ENCODE data around the gene ICAM2.

The ICAM2 gene

DNA sequence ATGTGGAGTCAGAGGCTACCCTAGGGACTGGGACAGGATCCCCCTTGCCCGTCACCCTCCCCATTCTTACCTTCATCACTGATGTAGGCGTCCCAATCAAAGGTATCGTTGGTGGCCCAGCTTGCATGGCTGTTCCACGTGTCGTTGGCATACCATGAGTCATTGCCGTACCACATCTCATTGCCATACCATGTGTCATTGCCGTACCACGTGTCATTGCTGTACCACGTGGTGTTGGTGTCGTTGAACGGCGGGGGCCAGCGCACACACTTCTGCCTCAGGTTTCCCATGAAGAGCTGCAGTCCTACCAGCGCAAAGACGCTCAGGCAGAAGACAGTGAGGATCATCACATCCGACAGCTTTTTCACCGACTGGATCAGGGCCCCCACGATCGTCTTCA is 52.5 kb downstream of the ICAM2 start:
- Mint-ChIP-seq H3K27ac (no peak overlapping the region), H3K9me3 (no peaks in the 10 kb centered on the region), H3K36me3 (ENCODE audit: low read depth) (no peaks in the 10 kb centered on the region), H3K4me1 (ENCODE audit: low read depth) (peaks cover 23% of the 10 kb centered on the region), H3K4me3 (no peak overlapping the region), H3K27me3 (no peaks in the 10 kb centered on the region)

DNA sequence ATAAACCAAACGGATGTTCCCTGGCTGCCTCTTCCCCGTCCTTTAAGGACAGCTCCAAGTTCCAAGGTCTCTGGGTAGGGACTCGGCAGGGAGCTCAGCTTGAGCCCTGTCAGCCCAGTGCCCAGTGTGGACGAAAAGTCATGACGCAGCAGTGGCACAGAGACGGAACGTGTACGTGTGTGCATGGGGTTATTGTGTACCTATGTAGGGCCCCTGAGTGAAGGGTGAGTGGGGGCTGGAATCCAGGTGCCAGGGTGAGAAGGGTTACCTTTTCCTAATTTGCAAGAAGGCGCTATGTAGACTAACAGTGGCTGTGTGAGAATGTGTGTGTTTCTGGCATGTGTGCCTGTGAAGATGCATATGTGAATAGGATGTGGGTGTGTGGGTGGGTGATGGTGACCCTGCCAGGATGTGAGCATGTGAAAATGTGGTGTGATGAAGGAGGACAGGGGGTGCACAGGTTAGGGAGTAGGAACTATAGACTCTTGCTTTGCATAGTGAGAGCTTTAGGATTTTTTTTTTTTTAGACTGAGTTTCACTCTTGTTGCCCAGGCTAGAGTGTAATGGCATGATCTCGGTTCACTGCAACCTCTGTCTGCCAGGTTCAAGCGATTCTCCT is 53.7 kb downstream of the ICAM2 start:
- Mint-ChIP-seq H3K36me3 (ENCODE audit: low read depth) (no peaks in the 10 kb centered on the region), H3K4me1 (ENCODE audit: low read depth) (peaks cover 23% of the 10 kb centered on the region), H3K27me3 (no peaks in the 10 kb centered on the region), H3K4me3 (no peak overlapping the region), H3K9me3 (no peaks in the 10 kb centered on the region), H3K27ac (peak overlapping the region; percentile 2)

DNA sequence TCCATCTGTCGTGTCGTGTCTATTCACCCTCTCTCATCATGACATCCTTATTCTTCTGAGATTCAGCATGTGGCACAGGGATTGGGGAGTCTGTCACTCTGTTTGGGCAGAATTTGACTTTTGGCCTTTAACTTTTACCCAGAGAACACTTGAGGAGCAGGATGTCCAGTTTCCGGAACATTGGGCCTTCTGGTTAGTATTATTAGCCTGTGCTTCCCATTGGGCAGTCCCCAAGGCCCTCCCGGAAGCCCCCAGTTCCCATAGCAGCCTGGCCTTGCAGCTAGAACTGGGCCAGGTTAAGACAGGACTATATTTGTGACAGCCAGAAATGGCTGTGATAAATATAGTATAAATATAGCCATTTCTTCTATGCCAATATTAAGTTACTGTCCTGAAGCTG is 57.3 kb downstream of the ICAM2 start:
- Mint-ChIP-seq H3K36me3 (ENCODE audit: low read depth) (no peaks in the 10 kb centered on the region), H3K27ac (no peak overlapping the region), H3K4me3 (no peak overlapping the region), H3K4me1 (ENCODE audit: low read depth) (peaks cover 23% of the 10 kb centered on the region), H3K9me3 (no peaks in the 10 kb centered on the region), H3K27me3 (no peaks in the 10 kb centered on the region)

DNA sequence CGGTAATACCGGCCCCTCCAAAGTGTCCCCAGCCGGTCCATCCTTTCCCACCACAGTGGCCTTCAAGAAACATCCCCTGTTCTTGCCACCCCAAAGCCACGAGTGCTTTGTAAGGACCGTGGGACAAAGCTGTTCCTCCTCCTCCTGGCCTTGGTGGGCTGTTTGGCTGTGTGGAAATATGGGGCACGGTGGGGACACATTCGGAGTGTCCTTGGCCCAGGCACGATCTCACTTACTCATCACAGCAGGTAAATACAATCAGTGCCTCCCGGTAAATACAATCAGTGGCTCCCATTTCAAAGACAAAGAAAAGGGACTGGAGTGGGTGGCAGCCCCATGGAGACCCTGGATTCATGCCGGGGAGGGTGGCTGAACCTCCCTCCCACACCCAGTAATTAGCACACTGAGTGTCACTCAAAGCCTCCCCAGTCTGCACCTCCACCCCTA is 58.1 kb downstream of the ICAM2 start:
- Mint-ChIP-seq H3K36me3 (ENCODE audit: low read depth) (no peaks in the 10 kb centered on the region), H3K27me3 (no peaks in the 10 kb centered on the region), H3K9me3 (no peaks in the 10 kb centered on the region), H3K4me1 (ENCODE audit: low read depth) (peaks cover 15% of the 10 kb centered on the region), H3K4me3 (no peak overlapping the region), H3K27ac (no peak overlapping the region)

DNA sequence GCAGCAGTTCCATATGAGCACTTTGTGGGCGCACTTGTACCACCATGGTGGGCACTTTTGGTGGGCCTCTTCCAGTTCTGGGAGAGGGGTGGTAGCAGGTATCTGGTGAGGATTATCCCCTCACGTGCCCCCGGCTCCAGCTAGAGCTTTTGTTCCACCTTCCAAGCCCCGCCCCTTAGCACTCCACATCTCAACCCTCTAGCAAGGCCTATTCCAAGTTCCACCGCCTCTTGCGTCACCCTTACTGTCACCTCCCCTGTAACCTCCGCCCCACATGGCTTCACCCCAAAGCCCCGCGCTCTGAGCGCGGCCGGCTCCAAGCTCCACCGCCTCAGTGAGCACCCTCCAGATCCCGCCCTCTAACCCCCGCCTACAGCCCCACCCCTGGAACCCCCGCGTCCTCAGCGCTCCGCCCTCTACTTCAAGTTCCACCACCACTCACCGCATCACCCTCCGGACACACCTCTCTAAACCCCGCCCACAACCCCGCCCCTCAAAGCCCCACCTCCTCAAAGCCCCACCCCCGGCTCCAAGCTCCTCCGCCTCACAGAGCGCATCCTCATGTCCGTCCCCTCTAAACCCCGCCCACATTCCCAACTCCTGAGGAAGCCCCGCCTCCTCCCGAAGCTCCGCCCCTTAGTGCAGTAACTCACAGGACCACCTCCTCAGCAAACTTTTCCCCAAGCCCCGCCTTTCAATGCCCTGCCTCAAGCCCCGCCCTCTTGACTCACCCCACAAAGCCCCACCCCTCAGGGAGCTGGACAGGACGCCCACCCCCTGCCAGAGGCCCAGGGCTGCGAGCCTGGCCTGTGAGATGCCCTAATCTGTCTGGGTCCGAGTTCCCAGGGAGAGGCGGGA is 58.8 kb downstream of the ICAM2 start:
- Mint-ChIP-seq H3K27ac (no peak overlapping the region), H3K36me3 (ENCODE audit: low read depth) (no peaks in the 10 kb centered on the region), H3K9me3 (no peaks in the 10 kb centered on the region), H3K4me3 (peak overlapping the region; percentile 17), H3K4me1 (ENCODE audit: low read depth) (peaks cover 7% of the 10 kb centered on the region), H3K27me3 (no peaks in the 10 kb centered on the region)

DNA sequence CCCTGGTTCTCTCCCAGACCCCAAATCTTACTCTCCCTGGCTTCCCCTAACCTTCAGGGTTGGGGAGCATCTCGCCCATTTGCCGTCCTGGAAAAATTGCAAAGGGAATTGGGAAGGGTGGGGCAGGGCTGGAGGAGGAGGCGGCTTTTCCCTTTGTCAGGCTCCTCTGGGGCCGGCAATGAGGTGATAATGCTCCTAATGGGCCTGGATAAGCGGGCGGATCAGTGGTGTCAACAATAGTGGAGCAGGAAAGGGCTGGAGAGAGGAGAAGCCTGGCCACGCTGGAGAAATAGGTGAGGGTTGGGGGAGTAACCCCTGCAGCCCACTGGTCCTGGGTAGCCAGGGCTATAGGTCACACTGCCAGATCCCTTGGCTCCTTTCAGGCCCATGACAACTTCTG is 60.0 kb downstream of the ICAM2 start:
- Mint-ChIP-seq H3K9me3 (no peaks in the 10 kb centered on the region), H3K4me1 (ENCODE audit: low read depth) (peaks cover 3% of the 10 kb centered on the region), H3K27ac (no peak overlapping the region), H3K27me3 (no peaks in the 10 kb centered on the region), H3K36me3 (ENCODE audit: low read depth) (no peaks in the 10 kb centered on the region), H3K4me3 (no peak overlapping the region)

DNA sequence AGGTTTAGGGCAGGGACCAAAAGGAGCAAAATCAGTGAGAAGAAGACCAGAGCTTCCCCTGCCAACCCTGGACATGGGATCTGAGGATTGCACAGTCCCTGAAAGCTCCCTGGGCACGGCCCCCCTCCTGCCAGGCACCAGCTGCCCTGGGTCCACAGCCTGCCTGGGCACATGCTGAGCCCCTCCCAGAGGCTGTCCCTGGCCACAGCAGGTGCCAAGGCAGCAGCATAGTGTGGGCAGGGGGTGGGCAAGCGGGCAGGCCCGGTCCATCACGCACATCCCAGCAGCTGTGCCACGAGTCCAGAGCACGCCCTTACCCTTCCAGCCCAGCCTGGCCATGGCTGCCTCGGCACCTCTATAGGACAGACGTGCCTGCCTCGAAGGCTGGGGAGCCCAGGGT is 60.4 kb downstream of the ICAM2 start:
- Mint-ChIP-seq H3K27me3 (no peaks in the 10 kb centered on the region), H3K9me3 (no peaks in the 10 kb centered on the region), H3K36me3 (ENCODE audit: low read depth) (no peaks in the 10 kb centered on the region), H3K27ac (no peak overlapping the region), H3K4me1 (ENCODE audit: low read depth) (peaks cover 6% of the 10 kb centered on the region), H3K4me3 (no peak overlapping the region)

DNA sequence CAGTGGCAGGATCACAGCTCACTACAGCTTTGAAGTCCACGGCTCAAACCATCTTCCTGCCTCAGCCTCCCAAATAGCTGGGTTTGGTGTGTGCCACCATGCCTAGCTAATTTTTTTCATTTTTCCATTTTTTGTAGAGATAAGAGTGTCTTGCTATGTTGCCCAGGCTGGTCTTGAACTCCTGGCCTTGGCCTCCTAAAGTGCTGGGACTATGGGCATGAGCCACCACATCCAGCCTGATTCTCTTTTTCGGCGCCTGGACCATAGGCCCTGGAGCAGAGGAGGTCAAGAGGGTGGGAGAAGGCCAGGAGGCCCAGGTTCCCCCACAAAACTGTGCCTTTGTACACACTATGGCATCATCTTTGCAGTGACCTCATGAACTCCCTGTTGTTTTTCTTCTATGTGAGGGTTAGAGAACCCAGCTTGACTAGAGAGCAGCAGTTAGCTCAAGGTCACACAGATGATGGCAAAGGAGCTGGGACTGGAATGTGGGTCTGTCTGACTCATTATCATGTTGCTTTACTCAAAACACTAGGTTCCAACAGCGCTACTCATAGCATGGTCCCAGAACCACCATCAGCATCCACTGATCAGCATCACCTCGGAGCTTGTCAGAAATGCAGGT is 64.0 kb downstream of the ICAM2 start:
- no peaks in the 10 kb centered on the region for H3K27me3 Mint-ChIP-seq
- H3K9me3 Mint-ChIP-seq: no peaks in the 10 kb centered on the region
- peaks cover 24% of the 10 kb centered on the region for H3K4me1 Mint-ChIP-seq (ENCODE audit: low read depth)
- no peak overlapping the region for H3K4me3 Mint-ChIP-seq
- H3K27ac Mint-ChIP-seq: no peak overlapping the region
- no peaks in the 10 kb centered on the region for H3K36me3 Mint-ChIP-seq (ENCODE audit: low read depth)

DNA sequence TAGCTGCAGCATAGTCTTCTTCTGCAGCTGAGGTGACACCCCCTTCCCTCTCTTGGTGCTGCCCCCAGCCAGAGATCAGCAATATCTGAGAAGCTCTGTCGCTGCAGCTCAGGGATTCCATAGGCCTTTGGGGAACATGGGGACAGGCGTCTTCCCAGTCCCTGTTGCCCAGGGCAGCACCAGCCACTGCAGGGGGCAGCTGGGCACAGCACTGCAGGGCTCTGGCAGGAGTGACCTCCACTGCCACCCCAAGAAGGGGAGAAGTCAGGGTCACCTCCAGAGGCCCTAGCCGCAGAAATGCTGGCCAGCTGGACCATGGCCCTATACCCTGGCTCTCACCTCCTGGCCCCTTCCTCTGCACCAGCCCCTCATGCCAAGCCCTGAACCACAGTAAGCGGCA is 64.6 kb downstream of the ICAM2 start:
- Mint-ChIP-seq H3K4me1 (ENCODE audit: low read depth) (peaks cover 23% of the 10 kb centered on the region), H3K27ac (no peak overlapping the region), H3K4me3 (no peak overlapping the region), H3K9me3 (no peaks in the 10 kb centered on the region), H3K27me3 (no peaks in the 10 kb centered on the region), H3K36me3 (ENCODE audit: low read depth) (no peaks in the 10 kb centered on the region)

DNA sequence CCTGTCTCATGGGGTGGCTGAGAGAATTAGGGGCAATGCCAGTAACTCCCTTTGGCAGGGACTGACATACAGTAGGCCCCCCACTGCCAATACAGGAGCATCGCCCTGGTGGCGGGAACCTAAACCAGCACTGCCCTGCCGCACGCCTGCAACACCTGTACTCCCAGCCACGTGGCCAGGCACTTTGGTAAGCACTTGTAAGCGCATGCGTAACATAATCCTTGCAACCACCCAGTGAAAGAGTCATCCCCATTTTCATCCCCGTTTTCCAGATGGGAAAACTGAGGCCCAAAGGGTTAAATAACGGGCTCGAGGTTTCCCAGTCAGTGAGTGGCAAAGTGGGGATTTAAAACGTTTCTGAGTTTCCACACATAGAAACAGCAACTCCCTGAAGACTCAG is 65.2 kb downstream of the ICAM2 start:
- Mint-ChIP-seq H3K4me3 (no peak overlapping the region), H3K4me1 (ENCODE audit: low read depth) (peaks cover 23% of the 10 kb centered on the region), H3K27me3 (no peaks in the 10 kb centered on the region), H3K27ac (no peak overlapping the region), H3K36me3 (ENCODE audit: low read depth) (no peaks in the 10 kb centered on the region), H3K9me3 (no peaks in the 10 kb centered on the region)

DNA sequence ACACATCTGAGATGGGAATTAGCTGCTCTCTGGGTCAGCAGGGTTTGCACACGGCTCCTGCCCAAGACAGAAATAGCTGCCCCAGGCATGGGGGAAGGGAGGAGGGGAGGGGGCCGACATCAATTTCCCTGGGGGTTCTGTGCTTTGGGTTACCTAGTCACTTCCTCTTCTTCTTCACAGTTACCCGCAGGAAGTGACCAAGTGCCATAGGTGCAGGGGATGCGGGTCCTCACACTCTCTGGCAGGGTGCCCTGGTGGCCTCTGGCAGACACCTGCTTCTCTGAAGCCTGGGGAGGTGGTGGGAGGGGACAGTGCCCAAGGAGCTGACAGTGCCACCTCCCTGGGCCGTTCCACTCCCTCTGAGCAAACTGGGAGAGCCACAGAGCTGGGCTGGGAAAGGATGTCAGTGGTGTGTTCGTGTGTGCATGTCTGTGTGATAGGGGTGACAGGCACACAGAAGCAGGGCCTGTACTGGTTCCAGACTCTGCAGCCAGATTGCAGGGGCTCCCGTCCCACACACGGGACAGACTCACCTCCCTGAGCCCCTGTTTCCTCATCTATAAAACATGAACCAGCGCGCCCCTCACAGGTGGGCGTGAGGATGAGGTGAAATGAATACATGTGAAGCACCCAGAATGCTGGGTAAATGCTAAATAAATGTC is 65.9 kb downstream of the ICAM2 start:
- Mint-ChIP-seq H3K4me1 (ENCODE audit: low read depth) (peaks cover 23% of the 10 kb centered on the region), H3K36me3 (ENCODE audit: low read depth) (no peaks in the 10 kb centered on the region), H3K27me3 (no peaks in the 10 kb centered on the region), H3K4me3 (no peak overlapping the region), H3K27ac (peak overlapping the region; percentile 50), H3K9me3 (no peaks in the 10 kb centered on the region)

Data from stimulated activated naive CD8-positive, alpha-beta T cell treated with anti-CD3 and anti-CD28 coated beads, Interleukin-15, Interleukin-2, amounts not matched to agents 100 ng/mL and 50 ng/mL, for 24 hours (primary cell).